Pons (tissue), 1 donor: Measurements from ENCODE around the gene NPEPL1.

Experiments used
- DNase-seq: peaks from one replicate; pipeline ENCODE4 v3.0.0-alpha.2; 2016; ENCODE audit warnings: low spot score

NPEPL1 gene

DNA sequence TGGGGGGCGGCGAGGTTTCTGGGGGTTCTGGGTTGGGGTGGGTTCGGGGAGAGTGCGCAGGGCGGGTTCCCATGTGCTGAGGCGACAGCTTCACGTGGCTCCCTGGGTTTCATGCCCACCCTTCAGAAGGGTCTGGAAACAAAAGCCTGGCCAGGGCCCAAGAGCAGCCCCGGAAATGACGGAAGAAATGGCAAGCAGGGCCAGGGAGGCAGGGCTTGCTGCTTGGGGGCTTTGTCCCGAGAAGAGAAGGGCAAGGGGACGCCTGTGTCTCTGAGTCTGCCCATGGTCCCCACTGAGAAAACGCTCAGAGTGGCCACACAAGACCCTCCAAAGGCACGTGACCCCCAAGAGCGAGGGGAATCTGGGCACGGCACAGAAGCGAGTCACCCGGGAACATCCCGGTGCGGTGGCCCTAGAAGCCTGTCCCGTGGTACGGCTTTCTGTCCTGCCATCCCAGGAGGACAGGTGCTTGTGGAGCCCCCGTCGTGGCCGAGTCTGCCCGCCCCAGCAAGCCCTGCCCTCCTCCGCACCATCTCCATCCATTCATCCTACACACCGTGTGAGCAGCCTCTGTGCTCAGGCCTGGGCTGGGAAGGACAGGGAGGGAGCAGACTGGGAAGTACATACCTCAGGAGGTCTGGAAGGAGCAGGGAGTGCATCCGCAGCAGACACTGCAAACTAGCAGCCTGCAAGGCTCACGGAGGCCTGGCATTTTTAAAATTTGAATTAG lies 9.0 kb downstream of the NPEPL1 start:
- DNase-seq, result no peak

DNA sequence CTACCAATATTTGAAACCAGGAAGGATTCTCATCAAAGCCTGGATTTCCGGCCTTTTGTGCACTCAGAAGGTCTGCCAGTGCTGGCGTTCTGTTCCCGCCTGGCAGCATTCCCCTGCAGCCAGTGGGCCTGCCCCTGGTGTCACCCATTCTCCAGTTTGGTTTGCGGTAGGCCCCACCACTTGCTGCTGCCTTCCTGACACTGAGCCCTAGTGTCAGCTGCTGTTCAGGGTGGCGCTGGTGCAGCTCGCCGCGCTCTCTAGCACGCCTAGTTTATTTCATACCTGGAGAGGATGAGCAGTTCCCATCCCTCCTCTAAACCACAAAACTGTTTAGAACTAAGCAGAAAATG lies 9.5 kb downstream of the NPEPL1 start:
- DNase-seq, result no peak

DNA sequence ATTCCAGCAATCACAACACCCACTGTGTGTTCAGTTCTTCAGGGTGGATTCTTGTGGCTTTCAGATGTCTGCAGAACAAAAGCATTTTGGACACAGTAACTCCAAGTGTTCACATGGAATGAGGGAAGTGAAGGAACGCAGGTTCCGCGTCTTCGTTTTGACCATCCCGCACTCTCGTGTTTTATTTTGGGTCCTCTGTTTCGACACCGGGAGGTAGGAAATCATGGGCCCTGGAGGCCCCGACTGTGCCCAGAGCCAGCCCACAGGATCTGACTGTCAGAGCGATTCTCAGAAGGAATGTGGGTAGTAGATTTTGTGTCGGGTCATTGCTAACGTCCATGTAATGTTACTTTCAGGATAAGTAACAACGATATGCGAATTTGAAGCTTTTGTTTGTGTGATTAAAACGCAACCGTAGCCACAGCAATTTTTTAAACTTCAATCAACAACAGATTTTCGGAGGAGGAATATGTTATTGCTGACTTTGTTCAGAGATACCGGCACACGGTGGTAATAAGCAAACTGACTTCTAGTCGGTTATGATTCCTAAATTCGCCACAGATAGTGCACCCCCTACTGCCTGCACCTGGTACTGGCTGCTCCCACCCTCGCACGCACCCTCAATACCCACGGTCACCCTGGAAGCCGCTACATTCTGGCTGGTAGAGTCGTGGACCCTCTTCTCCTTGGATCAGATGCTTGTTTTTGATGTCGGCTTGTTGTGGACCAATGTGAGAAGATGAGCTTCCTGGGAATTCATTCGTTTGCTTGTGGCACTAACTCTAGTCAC lies 10.5 kb downstream of the NPEPL1 start:
- no peak for DNase-seq

DNA sequence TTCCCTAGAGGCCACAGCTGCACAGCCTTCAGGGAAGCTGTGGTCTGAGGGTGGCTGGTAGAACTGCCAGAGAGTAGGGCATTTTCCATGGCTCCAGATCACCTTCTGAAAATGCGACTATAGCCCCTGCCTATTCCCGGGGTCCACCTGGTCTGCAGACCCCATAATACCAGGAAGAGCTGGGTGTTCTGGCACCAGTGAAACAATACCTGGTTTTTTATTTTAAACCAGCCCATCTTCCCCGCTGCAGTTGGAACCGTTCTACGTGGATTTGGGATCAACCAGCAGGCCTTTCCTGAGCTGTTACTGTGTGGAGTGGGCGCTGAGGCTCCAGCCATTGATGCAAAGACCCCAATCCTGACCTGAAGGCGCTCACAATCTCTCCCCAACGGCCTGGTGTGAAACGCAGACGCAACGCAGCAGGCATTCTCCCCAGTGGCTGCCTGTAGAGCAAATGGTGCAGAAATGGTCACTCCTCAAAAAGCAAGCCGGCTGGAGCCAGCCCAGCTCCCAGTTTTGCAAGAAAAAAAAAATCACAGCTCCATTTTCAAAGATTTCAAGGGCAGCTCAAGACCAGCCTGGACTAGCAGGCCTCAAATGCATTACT lies 11.3 kb downstream of the NPEPL1 start:
- no peak for DNase-seq

DNA sequence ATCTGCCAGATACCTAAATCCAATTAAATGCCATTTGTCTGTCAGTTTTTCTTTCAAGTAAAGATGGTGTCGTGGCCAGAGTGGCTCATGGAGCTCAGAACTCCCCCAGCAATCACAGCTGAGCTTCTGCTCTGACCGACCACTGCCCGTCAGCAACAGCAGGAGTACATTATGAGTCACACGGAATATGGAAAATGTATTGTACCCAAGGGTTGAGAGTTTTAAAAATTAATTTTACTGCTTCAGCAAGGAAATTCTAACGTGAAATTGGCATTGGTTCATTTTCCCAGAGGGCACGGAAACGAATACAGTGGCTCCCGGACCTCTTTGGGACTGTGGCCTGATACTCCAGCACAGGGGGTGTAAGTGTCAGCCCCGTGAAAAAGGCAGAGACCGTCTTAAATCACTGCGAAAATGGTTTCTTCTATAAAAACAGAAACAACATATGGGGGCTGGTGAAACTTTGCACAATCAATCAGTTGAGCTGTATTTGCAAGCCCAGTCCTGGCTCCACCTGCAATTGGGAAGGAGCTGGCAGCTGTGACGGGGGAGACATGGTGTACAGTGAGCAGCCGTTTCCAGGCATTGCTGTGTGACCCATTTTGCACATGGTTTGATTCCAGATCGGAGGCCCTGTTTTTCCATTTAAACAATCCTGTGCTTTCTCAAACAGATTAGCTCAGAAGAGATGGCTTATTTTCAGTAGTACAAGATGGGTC lies 12.8 kb downstream of the NPEPL1 start:
- no peak for DNase-seq

DNA sequence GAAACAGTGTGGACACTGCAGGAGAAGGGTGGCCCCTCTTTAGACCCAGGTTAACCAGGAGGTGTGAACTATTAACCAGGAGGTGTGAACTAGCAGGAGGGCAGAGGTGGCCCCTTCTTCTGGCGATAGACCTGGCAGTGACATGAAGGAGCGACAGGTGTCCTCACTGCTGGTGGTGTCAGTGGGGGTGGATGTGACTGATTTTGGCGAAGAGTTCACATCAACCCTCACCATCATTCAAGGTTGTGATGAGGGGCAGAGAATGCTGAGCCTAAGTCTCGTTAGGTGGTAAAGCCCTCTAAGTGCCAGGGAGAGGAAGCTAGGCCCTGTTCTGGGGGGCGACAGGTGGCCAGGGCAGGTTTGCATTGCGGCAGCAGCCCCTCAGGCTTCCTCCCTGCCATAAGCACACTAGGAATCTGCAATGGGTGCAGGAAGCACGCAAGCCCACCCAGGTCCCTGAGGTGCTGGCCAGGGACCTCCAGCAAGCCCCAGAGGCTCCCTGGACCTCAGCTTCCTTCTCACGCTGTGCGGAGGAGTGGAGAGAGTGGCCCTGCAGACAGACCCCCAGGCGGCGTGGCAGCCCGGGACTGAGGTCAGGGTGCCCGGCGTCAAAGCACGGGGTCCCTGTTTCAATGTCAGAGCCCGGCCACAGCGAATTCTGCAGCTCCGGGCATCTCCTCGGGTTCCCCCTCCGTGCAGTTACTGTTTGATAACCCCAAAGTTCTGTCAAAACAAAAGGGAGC lies 13.7 kb downstream of the NPEPL1 start:
- no peak for DNase-seq

DNA sequence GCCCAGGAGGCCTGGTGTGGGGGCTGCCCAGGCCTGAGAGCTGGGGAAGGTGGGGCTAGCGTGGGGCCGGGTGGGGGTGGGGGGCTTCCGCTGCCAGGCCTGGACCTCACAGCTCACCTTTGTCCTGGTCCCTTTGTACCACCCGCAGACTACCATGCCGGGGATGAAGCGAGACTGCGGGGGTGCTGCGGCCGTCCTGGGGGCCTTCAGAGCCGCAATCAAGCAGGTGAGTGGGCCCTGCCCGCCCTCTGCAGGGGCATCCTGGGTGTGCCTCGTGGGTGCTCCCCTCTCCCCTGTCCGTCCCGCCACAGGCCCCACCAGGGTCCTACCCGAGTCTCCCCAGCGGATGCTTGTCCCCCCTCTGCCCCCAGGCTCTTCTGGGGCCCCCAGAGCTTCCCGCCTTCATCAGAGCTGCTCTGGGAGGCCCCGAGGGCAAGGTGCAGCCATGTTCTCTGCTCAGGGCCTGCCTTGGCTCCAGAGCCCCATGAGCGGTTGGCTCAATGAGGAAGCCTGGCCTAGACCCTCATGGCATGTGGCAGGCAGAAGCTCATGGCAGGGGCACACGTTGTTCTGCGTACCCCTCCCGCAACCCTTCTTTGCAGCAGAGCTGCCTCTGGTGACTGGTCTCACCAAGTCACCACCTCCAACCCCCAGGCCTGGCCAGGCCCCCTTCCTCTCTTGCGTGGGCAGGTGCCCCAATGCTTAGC lies 14.5 kb downstream of the NPEPL1 start:
- DNase-seq, result no peak

DNA sequence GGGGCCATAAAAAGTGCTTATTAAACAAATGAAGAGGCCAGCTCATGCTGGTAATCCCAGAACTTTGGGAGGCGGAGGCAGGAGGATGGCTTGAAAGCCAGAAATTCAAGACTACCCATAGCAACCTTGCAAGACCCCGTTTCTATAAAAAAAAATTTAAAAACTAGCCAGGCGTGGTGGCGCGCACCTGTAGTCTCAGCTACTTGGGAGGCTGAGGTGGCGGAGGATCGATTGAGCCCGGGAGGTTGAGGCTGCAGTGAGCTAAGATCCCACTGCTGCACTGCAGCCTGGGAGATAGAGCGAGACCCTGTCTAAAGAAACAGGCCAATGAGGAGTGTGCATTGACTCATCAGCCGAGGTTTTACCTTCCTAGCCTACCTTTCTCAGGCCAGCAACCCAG lies 15.2 kb downstream of the NPEPL1 start:
- DNase-seq, result no peak

DNA sequence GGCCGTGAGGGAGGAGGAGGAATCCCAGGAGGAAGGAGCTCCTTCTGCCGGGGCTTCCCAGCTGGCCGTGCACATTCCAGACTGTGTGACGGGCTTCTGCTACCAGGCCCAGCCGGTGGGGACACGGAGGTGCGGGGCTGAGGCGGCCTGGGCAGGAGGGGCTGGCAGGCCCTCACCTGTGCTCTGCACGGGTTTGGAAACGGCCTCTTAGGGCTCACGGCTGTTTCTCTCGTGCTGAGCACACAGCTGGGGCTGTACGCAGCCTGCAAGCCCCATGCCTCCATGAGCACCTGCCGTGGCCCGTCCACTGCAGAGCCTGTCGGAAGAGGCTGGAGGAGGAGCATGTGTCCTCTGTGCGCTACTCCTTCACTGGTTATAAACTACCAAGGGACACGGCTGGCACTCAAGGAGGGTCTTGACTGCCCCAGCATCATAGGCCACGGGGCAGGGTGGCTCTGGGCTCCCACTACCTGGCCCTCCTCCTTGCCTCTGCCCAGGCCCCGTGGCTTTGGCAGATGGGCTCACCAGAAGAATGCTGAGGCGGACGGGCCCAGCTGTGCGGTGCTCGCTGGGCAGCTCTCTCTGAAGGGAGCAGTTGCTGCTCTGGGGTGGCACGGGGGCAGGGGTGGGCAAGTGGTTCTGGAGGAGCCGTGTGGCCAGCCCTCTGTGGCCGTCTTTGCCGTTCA lies 15.8 kb downstream of the NPEPL1 start:
- no peak for DNase-seq

DNA sequence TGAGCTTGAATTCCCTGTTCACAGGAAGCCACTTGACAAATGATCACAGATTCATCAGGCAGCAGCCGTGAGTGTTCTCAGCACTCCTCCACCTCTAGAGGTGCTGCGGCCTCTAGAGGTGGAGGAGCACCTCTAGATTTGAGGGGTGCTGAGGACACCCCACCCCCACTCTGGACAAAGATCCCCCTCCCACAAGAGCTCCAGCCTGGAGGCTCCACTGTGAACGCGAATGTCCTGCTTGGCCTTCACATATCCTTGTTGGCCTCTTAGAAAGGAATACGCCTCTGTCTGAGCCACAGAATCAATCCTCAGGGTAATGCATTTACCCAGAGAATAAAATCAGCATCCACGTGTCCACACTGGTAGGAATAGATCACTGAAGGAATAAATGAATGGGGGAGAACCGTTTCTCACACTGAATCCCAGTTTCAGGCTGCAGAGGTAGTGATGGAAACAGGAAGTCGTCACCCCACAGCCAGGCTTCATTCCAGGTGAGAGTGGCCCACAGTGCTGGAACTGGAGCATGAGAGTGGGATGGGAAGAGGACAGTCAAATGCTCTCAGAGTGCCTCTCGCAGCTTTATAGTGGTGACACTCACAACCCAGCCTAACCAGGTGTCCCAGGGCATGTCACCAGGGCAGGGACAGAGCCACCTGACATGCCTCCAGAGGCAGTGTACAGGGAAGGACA lies 16.6 kb downstream of the NPEPL1 start:
- no peak for DNase-seq

DNA sequence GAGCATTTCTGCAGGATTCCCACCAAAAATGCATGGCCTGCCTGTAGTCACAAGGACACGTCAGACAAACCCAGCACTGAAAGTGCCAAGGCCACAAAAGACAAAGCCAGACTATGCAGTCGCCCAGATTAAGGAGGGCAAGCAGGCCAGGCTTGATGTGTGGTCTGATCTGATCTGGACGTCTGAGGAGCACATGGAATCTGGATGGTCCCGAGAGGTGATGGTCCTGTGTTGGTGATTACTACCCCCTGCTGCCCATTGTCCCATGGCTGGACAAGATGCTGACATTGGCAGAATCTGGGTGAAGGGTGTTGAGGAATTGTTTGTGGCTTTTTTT lies 17.1 kb downstream of the NPEPL1 start:
- no peak for DNase-seq

DNA sequence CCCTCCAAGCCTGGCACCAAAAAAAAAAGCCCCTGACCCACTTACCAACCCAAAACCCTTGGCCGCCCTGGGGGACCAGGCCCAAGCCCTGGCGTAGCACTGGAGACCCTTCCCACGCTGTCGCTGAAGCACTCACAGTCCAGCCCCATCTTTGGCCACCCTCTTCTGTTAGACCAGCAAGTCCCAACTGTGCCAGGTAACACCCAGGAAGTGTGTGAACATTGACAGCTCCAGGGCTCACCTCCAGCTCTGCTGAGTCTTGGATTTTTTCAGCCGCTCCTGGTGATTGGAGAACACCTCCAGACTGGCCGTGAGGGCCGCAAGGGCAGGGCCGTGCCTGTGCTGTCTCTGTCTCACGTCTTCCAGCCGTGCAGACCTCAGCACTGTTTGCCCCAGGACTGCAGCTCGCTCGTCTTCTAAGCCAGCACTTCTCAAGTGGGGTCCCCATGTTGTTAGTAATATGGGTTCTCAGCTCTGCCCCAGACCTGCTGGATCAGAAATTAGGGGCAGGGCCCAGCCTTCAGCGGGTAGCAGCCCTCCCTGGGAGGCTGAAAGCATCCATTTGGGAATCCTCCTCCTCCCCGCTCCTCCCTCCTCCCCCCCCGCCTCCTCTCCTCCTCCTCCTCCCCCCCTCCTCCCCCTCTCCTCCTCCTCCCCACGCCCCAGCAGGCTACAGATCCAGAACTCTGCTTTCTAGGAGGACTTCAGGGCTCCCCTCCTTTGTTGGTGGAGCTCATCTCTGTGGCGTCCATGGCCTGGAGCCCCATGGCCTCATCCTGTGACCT lies 18.1 kb downstream of the NPEPL1 start:
- no peak for DNase-seq

DNA sequence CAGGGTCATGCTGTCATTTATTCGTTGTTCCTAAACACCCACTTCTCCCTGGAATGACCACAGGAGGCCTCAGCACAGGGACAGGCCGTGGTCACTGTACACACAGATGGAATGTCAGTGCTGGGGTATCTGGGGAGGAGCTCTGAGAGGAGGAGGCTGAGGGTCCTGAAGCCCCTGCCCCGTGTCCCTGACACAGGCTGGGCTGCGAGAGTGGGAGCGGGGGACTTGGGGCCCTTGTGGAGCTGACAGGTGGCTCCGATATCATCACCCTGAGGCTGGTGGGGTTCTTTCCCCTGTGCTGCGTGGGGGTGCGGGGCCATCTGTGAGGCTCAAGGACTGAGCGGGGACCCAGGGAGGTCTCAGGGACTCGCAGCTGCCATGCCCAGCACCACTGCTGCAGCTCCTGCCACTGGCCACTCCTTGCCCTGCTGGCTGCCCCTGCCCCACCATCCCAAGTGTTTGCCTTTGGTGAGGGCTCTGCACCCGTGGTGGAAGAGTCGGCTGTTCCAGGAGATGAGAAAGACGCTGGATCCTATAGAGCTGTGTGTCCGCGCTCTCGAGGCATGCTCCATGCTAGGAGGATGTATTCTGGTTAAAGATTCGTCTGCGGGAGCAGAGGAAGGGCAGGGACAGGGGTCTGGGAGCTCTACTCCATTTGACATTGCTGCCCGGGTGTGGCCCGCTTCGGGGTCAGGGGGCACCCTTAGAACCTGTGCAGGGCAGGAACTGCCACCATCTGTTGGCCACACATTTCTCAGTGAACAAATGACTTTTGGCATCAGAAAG lies 18.9 kb downstream of the NPEPL1 start:
- DNase-seq, result no peak

DNA sequence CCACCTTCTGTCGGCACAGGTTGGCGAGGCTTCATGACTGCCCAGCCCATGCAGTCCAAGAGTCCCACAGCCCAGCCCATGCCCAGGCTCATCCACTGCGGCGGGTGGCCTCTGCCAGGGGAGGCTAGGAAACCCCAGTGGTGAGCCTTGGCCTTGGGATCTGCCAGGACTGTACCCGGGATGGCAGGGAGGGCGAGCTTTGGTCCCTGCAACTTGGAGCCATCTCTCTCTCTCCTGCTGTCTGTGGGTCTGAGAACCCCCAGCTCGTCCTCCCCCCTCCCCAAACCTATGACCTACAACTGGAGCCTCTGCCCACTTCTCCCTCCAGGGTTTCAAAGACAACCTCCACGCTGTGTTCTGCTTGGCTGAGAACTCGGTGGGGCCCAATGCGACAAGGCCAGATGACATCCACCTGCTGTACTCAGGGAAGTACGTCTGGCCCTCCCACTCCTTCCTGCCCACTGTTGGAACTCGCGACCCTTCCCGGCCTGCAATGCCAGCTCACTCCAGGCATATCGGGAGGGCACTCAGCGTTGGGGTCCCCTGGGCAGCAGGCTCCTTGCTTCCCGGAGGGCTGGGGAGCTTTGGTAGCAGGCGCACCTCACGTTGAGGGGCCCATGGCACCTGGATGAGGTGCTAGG lies 19.7 kb downstream of the NPEPL1 start:
- DNase-seq, result no peak

DNA sequence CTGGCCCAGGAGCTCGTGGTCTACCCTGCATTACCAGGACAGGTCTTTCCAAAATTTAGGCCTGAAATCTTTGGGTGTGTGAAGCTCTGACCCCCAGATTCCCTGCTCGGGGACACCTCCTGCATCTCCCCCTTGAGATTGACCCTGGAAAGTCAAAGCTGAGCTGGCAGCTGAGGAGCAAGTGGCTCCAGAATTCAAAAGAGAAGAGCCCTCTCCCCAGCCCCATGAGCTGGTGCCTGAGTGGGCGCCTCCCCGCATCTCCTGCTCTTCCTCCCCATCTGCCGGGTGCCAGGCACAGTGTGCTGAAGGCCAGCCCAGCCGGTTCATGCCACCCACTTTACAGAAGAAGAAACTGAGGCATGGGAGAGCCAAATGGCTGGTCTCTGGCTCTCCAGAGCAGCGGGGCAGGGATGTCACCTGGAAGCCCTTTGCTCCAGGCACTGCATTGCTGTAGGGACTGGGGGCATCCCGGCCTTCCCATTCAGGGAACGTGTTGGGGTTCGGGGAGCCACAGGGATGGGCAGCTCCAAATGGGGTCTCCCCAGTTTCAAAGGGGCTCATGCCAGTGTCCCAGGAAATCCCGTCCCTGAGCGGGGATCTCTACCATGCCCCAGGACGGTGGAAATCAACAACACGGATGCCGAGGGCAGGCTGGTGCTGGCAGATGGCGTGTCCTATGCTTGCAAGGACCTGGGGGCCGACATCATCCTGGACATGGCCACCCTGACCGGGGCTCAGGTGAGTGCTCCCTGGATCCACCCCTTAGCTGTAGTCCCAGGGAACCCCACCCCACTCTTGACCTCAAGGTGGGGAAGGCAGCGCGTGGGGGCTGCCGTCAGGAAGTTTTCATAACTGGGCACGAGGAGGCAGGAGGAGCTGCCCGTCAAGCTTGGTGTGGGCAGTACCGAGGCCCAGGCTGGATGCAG lies 20.5 kb downstream of the NPEPL1 start:
- no peak for DNase-seq

DNA sequence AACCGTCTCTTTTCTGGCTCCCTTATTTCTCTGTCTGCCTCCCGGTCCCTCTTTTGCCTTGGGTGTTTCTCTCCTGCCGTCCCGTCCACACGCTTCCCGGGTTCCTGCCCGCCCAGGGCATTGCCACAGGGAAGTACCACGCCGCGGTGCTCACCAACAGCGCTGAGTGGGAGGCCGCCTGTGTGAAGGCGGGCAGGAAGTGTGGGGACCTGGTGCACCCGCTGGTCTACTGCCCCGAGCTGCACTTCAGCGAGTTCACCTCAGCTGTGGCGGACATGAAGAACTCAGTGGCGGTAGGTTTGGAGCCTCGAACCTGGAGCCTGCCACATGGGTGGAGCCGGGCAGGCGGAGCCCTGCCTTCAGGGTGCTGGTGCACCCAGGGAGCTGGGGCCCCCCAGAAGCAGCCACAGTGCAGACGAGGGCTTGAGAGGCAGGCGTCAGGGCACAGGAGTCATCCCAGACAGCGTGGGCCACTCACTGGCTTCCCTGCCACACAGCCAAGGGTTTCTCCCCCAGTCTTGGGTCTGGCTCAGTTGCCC lies 21.3 kb downstream of the NPEPL1 start:
- DNase-seq, result no peak
